Endodermal cell (in vitro differentiated cells): Measurements from ENCODE around the gene SPPL2B. TPM values are rescaled to one million over a fixed set of nuclear protein-coding genes. Genes with fewer than 3 reads are reported as not detected.
"Not testable (repeated sequence)": the region's sequence is repeated elsewhere in the genome, so short reads cannot be mapped to it uniquely, and the experiment has no call there.

Experiments used
- DNase-seq: peaks from one replicate; pipeline ENCODE4 v3.0.0-alpha.2; 2017
- H3K27ac ChIP-seq: 2 replicates; pipeline ENCODE4 v1.5.1; 2013; ENCODE audit warnings: mild to moderate bottlenecking, low read depth, low read length, moderate library complexity
- H3K27me3 ChIP-seq: 2 replicates; pipeline ENCODE4 v1.6.1; 2013; ENCODE audit warnings: mild to moderate bottlenecking, low read length, moderate library complexity; ENCODE audit not compliant: insufficient read depth, control insufficient read depth, poor library complexity, severe bottlenecking
- H3K36me3 ChIP-seq: 2 replicates; pipeline ENCODE4 v1.7.0; 2013; ENCODE audit warnings: mild to moderate bottlenecking, low read length, moderate library complexity; ENCODE audit not compliant: control insufficient read depth, insufficient read depth
- H3K4me1 ChIP-seq: one replicate; pipeline ENCODE4 v1.7.0; 2013; ENCODE audit warnings: low read length; ENCODE audit not compliant: control insufficient read depth, insufficient read depth
- H3K4me3 ChIP-seq: 2 replicates; pipeline ENCODE4 v1.5.1; 2013; ENCODE audit warnings: mild to moderate bottlenecking, low read length, moderate library complexity
- H3K9ac ChIP-seq: 2 replicates; pipeline ENCODE4 v1.6.1; 2013; ENCODE audit warnings: mild to moderate bottlenecking, low read length, moderate library complexity; ENCODE audit not compliant: poor library complexity, severe bottlenecking; ENCODE audit errors: extremely low read depth
- H3K9me3 ChIP-seq: 2 replicates; pipeline ENCODE4 v1.6.1; 2013; ENCODE audit warnings: mild to moderate bottlenecking, low read length, moderate library complexity; ENCODE audit not compliant: control insufficient read depth
- H3K27ac Mint-ChIP-seq: 2 replicates; pipeline ENCODE4 v1.8.0; 2020; ENCODE audit warnings: mixed read lengths
- H3K27me3 Mint-ChIP-seq: 2 replicates; pipeline ENCODE4 v1.8.0; 2021; ENCODE audit warnings: mild to moderate bottlenecking, mixed read lengths; ENCODE audit not compliant: insufficient read depth
- H3K36me3 Mint-ChIP-seq: 2 replicates; pipeline ENCODE4 v1.8.0; 2020; ENCODE audit warnings: low read depth, mixed read lengths
- H3K4me1 Mint-ChIP-seq: 2 replicates; pipeline ENCODE4 v1.8.0; 2020; ENCODE audit warnings: mixed read lengths
- H3K4me3 Mint-ChIP-seq: 2 replicates; pipeline ENCODE4 v1.8.0; 2020; ENCODE audit warnings: mild to moderate bottlenecking, moderate library complexity, mixed read lengths
- H3K9me3 Mint-ChIP-seq: 2 replicates; pipeline ENCODE4 v1.8.0; 2020; ENCODE audit warnings: mild to moderate bottlenecking, mixed read lengths
- CTCF ChIP-seq: fragments of 200-600 bp; sonication (generic); conservative IDR thresholded peaks from 2 replicates; pipeline ENCODE4 v1.5.0; 2021; ENCODE audit warnings: antibody characterized with exemption, mild to moderate bottlenecking
- WGBS, 2 experiments: methylation state at CpG; one replicate each; pipeline versions ENCODE4 v1.1.5 to v1.1.7; 2013; ENCODE audit warnings: missing lambda C conversion rate in 2 of 2, mixed read lengths in 1 of 2; ENCODE audit not compliant: insufficient coverage in 1 of 2, insufficient read length in 1 of 2; 5-methylcytosine and 5-hydroxymethylcytosine counted together
- total RNA-seq, 2 donors: library from RNA; stranded (reverse); fragmentation: NEBNext Ultra II Directional in 1 of 2; extraction: Animal tissue kit (Norgen Biotek cat#: 25700) in 1 of 2; gene quantifications; 2 replicates in 1 of 2; 3 replicates in 1 of 2; pipeline ENCODE4 v1.2.1, GENCODE V29; 2021

SPPL2B gene
- total RNA-seq, 2 donors from 2014 or later: 115 to 118 TPM

GRCh38 chr19:2391118-2391725 is 62.7 kb downstream of the SPPL2B start:
- Histone ChIP-seq H3K4me3 (no peak overlapping the region), H3K9ac (no peak overlapping the region), H3K9me3 (no peaks in the 10 kb centered on the region), H3K27ac (no peak overlapping the region), H3K36me3 (no peaks in the 10 kb centered on the region), H3K27me3 (no peaks in the 10 kb centered on the region), H3K4me1 (no peaks in the 10 kb centered on the region)
- H3K36me3 Mint-ChIP-seq: no peaks in the 10 kb centered on the region
- no peak overlapping the region for H3K27ac Mint-ChIP-seq
- H3K27me3 Mint-ChIP-seq: peaks cover 19% of the 10 kb centered on the region
- no peak overlapping the region for H3K4me3 Mint-ChIP-seq
- 17 to 22% methylated on average over 1 to 5 of the region's 10 CpGs for WGBS, 2 experiments
- peak; percentile 86 for TF ChIP-seq CTCF
- DNase-seq: peak; percentile 60
- H3K9me3 Mint-ChIP-seq: peaks cover 3% of the 10 kb centered on the region
- no peaks in the 10 kb centered on the region for H3K4me1 Mint-ChIP-seq

- Histone ChIP-seq H3K4me3 (no peak overlapping the region), H3K9me3 (no peaks in the 10 kb centered on the region), H3K27me3 (no peaks in the 10 kb centered on the region), H3K4me1 (no peaks in the 10 kb centered on the region), H3K27ac (no peak overlapping the region), H3K9ac (no peak overlapping the region), H3K36me3 (no peaks in the 10 kb centered on the region)
- H3K4me1 Mint-ChIP-seq: no peaks in the 10 kb centered on the region
- peaks cover 3% of the 10 kb centered on the region for H3K9me3 Mint-ChIP-seq
- H3K27ac Mint-ChIP-seq: no peak overlapping the region
- no peak overlapping the region for H3K4me3 Mint-ChIP-seq
- 76 to 83% methylated on average over 7 of the region's 7 CpGs for WGBS, 2 experiments
- TF ChIP-seq CTCF: no peak
- H3K36me3 Mint-ChIP-seq: no peaks in the 10 kb centered on the region
- H3K27me3 Mint-ChIP-seq: peaks cover 16% of the 10 kb centered on the region
- no peak for DNase-seq
Observed at GRCh38 chr19:2392366-2392765, 63.9 kb downstream of the SPPL2B start.

- not testable (repeated sequence) for H3K27ac ChIP-seq, H3K36me3 Mint-ChIP-seq, H3K9ac ChIP-seq, H3K4me1 ChIP-seq, H3K4me3 ChIP-seq, H3K27me3 ChIP-seq, H3K9me3 Mint-ChIP-seq, H3K27ac Mint-ChIP-seq, H3K4me1 Mint-ChIP-seq, H3K9me3 ChIP-seq, H3K4me3 Mint-ChIP-seq, H3K36me3 ChIP-seq
- WGBS, 2 experiments: 78 to 79% methylated on average over 8 of the region's 8 CpGs
- peaks cover 10% of the 10 kb centered on the region for H3K27me3 Mint-ChIP-seq
- DNase-seq: peak; percentile 57
Observed at GRCh38 chr19:2392899-2393298, 64.4 kb downstream of the SPPL2B start.

- H3K27ac ChIP-seq: no peak overlapping the region
- H3K4me1 ChIP-seq: no peaks in the 10 kb centered on the region
- no peak overlapping the region for H3K27ac Mint-ChIP-seq
- H3K9ac ChIP-seq: no peak overlapping the region
- 94 to 97% methylated on average over 5 to 8 of the region's 8 CpGs for WGBS, 2 experiments
- H3K9me3 ChIP-seq: no peaks in the 10 kb centered on the region
- no peak for TF ChIP-seq CTCF
- no peaks in the 10 kb centered on the region for H3K4me1 Mint-ChIP-seq
- peaks cover 3% of the 10 kb centered on the region for H3K9me3 Mint-ChIP-seq
- no peak for DNase-seq
- no peak overlapping the region for H3K4me3 Mint-ChIP-seq
- peaks cover 9% of the 10 kb centered on the region for H3K27me3 Mint-ChIP-seq
- H3K4me3 ChIP-seq: no peak overlapping the region
- no peaks in the 10 kb centered on the region for H3K27me3 ChIP-seq
- no peaks in the 10 kb centered on the region for H3K36me3 Mint-ChIP-seq
- no peaks in the 10 kb centered on the region for H3K36me3 ChIP-seq
Observed at GRCh38 chr19:2394054-2394441, 65.6 kb downstream of the SPPL2B start.
